ENCODE measurements around the gene CTNNA3.

DNA sequence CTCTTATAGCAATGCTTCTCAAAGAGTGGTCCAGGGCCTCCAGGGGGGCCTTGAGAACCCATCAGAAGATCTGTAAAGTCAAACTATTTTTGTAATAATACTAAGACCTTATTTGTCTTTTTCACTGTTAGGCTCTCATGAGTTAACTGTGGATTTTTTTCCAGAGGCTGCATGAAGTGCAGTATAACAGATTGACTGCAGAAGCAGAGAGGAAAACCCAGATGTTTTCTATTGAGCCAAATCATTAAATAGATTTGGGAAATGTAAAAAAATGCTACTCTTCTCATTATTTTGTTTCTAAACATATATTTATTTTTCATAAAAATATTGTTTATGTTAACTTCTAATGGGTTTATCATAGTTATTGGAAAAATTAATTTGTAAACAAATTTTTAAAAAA, 1359.2 kb downstream of the CTNNA3 start:
- TF ChIP-seq, protein P1, sequence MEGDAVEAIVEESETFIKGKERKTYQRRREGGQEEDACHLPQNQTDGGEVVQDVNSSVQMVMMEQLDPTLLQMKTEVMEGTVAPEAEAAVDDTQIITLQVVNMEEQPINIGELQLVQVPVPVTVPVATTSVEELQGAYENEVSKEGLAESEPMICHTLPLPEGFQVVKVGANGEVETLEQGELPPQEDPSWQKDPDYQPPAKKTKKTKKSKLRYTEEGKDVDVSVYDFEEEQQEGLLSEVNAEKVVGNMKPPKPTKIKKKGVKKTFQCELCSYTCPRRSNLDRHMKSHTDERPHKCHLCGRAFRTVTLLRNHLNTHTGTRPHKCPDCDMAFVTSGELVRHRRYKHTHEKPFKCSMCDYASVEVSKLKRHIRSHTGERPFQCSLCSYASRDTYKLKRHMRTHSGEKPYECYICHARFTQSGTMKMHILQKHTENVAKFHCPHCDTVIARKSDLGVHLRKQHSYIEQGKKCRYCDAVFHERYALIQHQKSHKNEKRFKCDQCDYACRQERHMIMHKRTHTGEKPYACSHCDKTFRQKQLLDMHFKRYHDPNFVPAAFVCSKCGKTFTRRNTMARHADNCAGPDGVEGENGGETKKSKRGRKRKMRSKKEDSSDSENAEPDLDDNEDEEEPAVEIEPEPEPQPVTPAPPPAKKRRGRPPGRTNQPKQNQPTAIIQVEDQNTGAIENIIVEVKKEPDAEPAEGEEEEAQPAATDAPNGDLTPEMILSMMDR (conservative IDR thresholded peaks at IDR 0.05; ENCODE audit: low read length) = no peak
- TF ChIP-seq EZH2phosphoT487 (IDR thresholded peaks at IDR 0.05; ENCODE audit: borderline replicate concordance) = no peak
